Adipocyte (in vitro differentiated cells): ENCODE results near the gene GRIN3B.

Experiments
- DNase-seq: peaks from one replicate; pipeline ENCODE4 v3.0.0-alpha.2; 2015; ENCODE audit warnings: low read depth
- H3K27me3 ChIP-seq: replicated peaks from 2 replicates; pipeline ENCODE4 v1.7.0; 2013; ENCODE audit warnings: mild to moderate bottlenecking, low read length, moderate library complexity; ENCODE audit not compliant: control insufficient read depth, insufficient read depth
- H3K36me3 ChIP-seq: 2 replicates; pipeline ENCODE4 v1.7.0; 2013; ENCODE audit warnings: low read length, mild to moderate bottlenecking, moderate library complexity; ENCODE audit not compliant: control insufficient read depth, insufficient read depth, severe bottlenecking
- H3K4me1 ChIP-seq: 2 replicates; pipeline ENCODE4 v1.7.0; 2013; ENCODE audit warnings: mild to moderate bottlenecking, low read length, moderate library complexity; ENCODE audit not compliant: control insufficient read depth, insufficient read depth
- H3K4me3 ChIP-seq: 2 replicates; pipeline ENCODE4 v1.7.0; 2013; ENCODE audit warnings: mild to moderate bottlenecking, low read length, moderate library complexity
- H3K9ac ChIP-seq: 2 replicates; pipeline ENCODE4 v1.7.0; 2013; ENCODE audit warnings: mild to moderate bottlenecking, low read length, moderate library complexity
- H3K9me3 ChIP-seq: 2 replicates; pipeline ENCODE4 v1.7.0; 2013; ENCODE audit warnings: mild to moderate bottlenecking, low read length, moderate library complexity; ENCODE audit not compliant: control insufficient read depth

The GRIN3B gene

GRCh38 chr19:1042689-1043511 is 42.7 kb downstream of the GRIN3B start:
- Histone ChIP-seq H3K36me3 (peaks cover 7% of the 10 kb centered on the region), H3K9me3 (no peaks in the 10 kb centered on the region), H3K4me3 (no peak overlapping the region), H3K27me3 (no peaks in the 10 kb centered on the region), H3K9ac (no peak overlapping the region), H3K4me1 (peaks cover 35% of the 10 kb centered on the region)
- DNase-seq: no peak

- DNase-seq: no peak
- Histone ChIP-seq H3K36me3 (no peaks in the 10 kb centered on the region), H3K4me1 (peaks cover 28% of the 10 kb centered on the region)
Measured at GRCh38 chr19:1045247-1045603, 45.0 kb downstream of the GRIN3B start.

GRCh38 chr19:1046117-1046626 is 46.0 kb downstream of the GRIN3B start:
- Histone ChIP-seq H3K4me3 (no peak overlapping the region), H3K9me3 (no peaks in the 10 kb centered on the region), H3K9ac (no peak overlapping the region), H3K27me3 (no peaks in the 10 kb centered on the region), H3K4me1 (peaks cover 18% of the 10 kb centered on the region), H3K36me3 (no peaks in the 10 kb centered on the region)
- DNase-seq: no peak

More at GRCh38 chr19:1045247-1045603, 45.0 kb downstream of the GRIN3B start:
- Histone ChIP-seq H3K9me3 (no peaks in the 10 kb centered on the region), H3K9ac (no peak overlapping the region), H3K4me3 (no peak overlapping the region), H3K27me3 (no peaks in the 10 kb centered on the region)

- H3K9me3 ChIP-seq: no peaks in the 10 kb centered on the region
Measured at GRCh38 chr19:1046836-1047695, 46.8 kb downstream of the GRIN3B start.

GRCh38 chr19:1047696-1048147 is 47.5 kb downstream of the GRIN3B start:
- DNase-seq: no peak
- Histone ChIP-seq H3K4me1 (peaks cover 4% of the 10 kb centered on the region), H3K27me3 (no peaks in the 10 kb centered on the region), H3K4me3 (no peak overlapping the region), H3K36me3 (no peaks in the 10 kb centered on the region), H3K9ac (no peak overlapping the region), H3K9me3 (no peaks in the 10 kb centered on the region)

More at GRCh38 chr19:1046836-1047695, 46.8 kb downstream of the GRIN3B start:
- Histone ChIP-seq H3K4me3 (no peak overlapping the region), H3K9ac (no peak overlapping the region), H3K4me1 (peaks cover 9% of the 10 kb centered on the region), H3K36me3 (no peaks in the 10 kb centered on the region), H3K27me3 (no peaks in the 10 kb centered on the region)
- DNase-seq: no peak

GRCh38 chr19:1049106-1049505 is 48.9 kb downstream of the GRIN3B start:
- H3K4me1 ChIP-seq: no peaks in the 10 kb centered on the region
- no peaks in the 10 kb centered on the region for H3K27me3 ChIP-seq
- no peaks in the 10 kb centered on the region for H3K36me3 ChIP-seq
- no peak overlapping the region for H3K4me3 ChIP-seq
- no peak overlapping the region for H3K9ac ChIP-seq
- no peak for DNase-seq
- no peaks in the 10 kb centered on the region for H3K9me3 ChIP-seq

- Histone ChIP-seq H3K9ac (no peak overlapping the region), H3K4me3 (no peak overlapping the region), H3K4me1 (no peaks in the 10 kb centered on the region), H3K36me3 (peaks cover 5% of the 10 kb centered on the region), H3K27me3 (no peaks in the 10 kb centered on the region), H3K9me3 (no peaks in the 10 kb centered on the region)
- no peak for DNase-seq
Measured at GRCh38 chr19:1049800-1050199, 49.6 kb downstream of the GRIN3B start.

GRCh38 chr19:1050989-1051788 is 51.0 kb downstream of the GRIN3B start:
- no peak overlapping the region for H3K9ac ChIP-seq
- H3K9me3 ChIP-seq: peaks cover 5% of the 10 kb centered on the region
- DNase-seq: no peak
- no peaks in the 10 kb centered on the region for H3K4me1 ChIP-seq
- H3K36me3 ChIP-seq: peaks cover 5% of the 10 kb centered on the region
- no peaks in the 10 kb centered on the region for H3K27me3 ChIP-seq
- H3K4me3 ChIP-seq: no peak overlapping the region

GRCh38 chr19:1051791-1052190 is 51.6 kb downstream of the GRIN3B start:
- H3K9me3 ChIP-seq: peaks cover 11% of the 10 kb centered on the region

GRCh38 chr19:1052349-1052975 is 52.2 kb downstream of the GRIN3B start:
- no peak overlapping the region for H3K9ac ChIP-seq

More at GRCh38 chr19:1051791-1052190, 51.6 kb downstream of the GRIN3B start:
- Histone ChIP-seq H3K36me3 (peaks cover 8% of the 10 kb centered on the region), H3K27me3 (no peaks in the 10 kb centered on the region), H3K9ac (no peak overlapping the region), H3K4me1 (no peaks in the 10 kb centered on the region), H3K4me3 (no peak overlapping the region)
- DNase-seq: no peak

More at GRCh38 chr19:1052349-1052975, 52.2 kb downstream of the GRIN3B start:
- Histone ChIP-seq H3K4me1 (no peaks in the 10 kb centered on the region), H3K27me3 (no peaks in the 10 kb centered on the region), H3K9me3 (peaks cover 18% of the 10 kb centered on the region), H3K36me3 (peaks cover 9% of the 10 kb centered on the region), H3K4me3 (no peak overlapping the region)
- DNase-seq: no peak
